ENCODE measurements around the gene NPTX1. TPM values are rescaled to one million over a fixed set of nuclear protein-coding genes. Genes with fewer than 3 reads are reported as not detected.
A peak's percentile ranks its signal among the peaks of the same experiment; 100 is the strongest.

Gene NPTX1
- total and polyA plus RNA-seq, 7 donors, result 0.25 to 1.3 (median 0.67) TPM

- WGBS, 3 donors, result 80 to 86% (median 83%) methylated on average over 11 of the region's 11 CpGs
- DNase-seq (no peak), ATAC-seq (no peak)
- no peak for TF ChIP-seq CTCF (IDR thresholded peaks at IDR 0.05)
- H3K27me3 ChIP-seq (ENCODE audit: insufficient read depth in 3 of 3, low read length in 2 of 3), result peaks cover 0 to 9% (median 4%) of the 10 kb centered on the region in 3 donors
- no peaks in the 10 kb centered on the region for H3K4me1 ChIP-seq
- H3K36me3 ChIP-seq (ENCODE audit: insufficient read depth in 1 of 2, low read depth in 1 of 2), result no peaks in the 10 kb centered on the region
- no peak overlapping the region for H3K27ac ChIP-seq
- intact Hi-C loops (cut with DNase I), result no loop called here
- no peak overlapping the region for H3K4me3 ChIP-seq
- no peaks in the 10 kb centered on the region for H3K9me3 ChIP-seq
Measured at GRCh38 chr17:80498920-80499410, 22.6 kb upstream of the NPTX1 start.

- ATAC-seq, result peak in 2 of 4 donors; percentile 59 to 72
- Histone ChIP-seq H3K27ac (no peak overlapping the region), H3K36me3 (ENCODE audit: insufficient read depth in 1 of 2, low read depth in 1 of 2) (no peaks in the 10 kb centered on the region), H3K27me3 (ENCODE audit: insufficient read depth in 3 of 3, low read length in 2 of 3) (peaks cover 0 to 15% (median 4%) of the 10 kb centered on the region in 3 donors), H3K4me3 (no peak overlapping the region), H3K9me3 (no peaks in the 10 kb centered on the region), H3K4me1 (no peaks in the 10 kb centered on the region)
- no peak for TF ChIP-seq CTCF (IDR thresholded peaks at IDR 0.05)
- intact Hi-C loops (cut with DNase I), result no loop called here
- 33 to 44% (median 37%) methylated on average over 29 to 30 of the region's 30 CpGs for WGBS, 3 donors
- peak; percentile 65 to 75 for DNase-seq
Measured at GRCh38 chr17:80498242-80498919, 22.0 kb upstream of the NPTX1 start.

GRCh38 chr17:80497726-80498241, 21.4 kb upstream of the NPTX1 start:
- no peak for TF ChIP-seq CTCF (IDR thresholded peaks at IDR 0.05)
- Histone ChIP-seq H3K27me3 (ENCODE audit: insufficient read depth in 3 of 3, low read length in 2 of 3) (peaks cover 0 to 20% (median 8%) of the 10 kb centered on the region in 3 donors), H3K27ac (no peak overlapping the region), H3K4me3 (no peak overlapping the region), H3K36me3 (ENCODE audit: insufficient read depth in 1 of 2, low read depth in 1 of 2) (no peaks in the 10 kb centered on the region), H3K4me1 (no peaks in the 10 kb centered on the region), H3K9me3 (no peaks in the 10 kb centered on the region)
- no peak for DNase-seq
- intact Hi-C loops (cut with DNase I), result no loop called here
- WGBS, 3 donors, result 57 to 64% (median 63%) methylated on average over 10 of the region's 10 CpGs
- ATAC-seq, result peak in 1 of 4 donors; percentile 13

- DNase-seq (no peak), ATAC-seq (no peak)
- Histone ChIP-seq H3K36me3 (ENCODE audit: insufficient read depth in 1 of 2, low read depth in 1 of 2) (no peaks in the 10 kb centered on the region), H3K4me3 (no peak overlapping the region), H3K4me1 (no peaks in the 10 kb centered on the region), H3K27me3 (ENCODE audit: insufficient read depth in 3 of 3, low read length in 2 of 3) (peaks cover 0 to 30% (median 18%) of the 10 kb centered on the region in 3 donors), H3K27ac (no peak overlapping the region), H3K9me3 (no peaks in the 10 kb centered on the region)
- intact Hi-C loops (cut with DNase I), result no loop called here
- 74 to 84% (median 83%) methylated on average over 6 to 7 of the region's 7 CpGs for WGBS, 3 donors
- TF ChIP-seq CTCF (IDR thresholded peaks at IDR 0.05), result no peak
Measured at GRCh38 chr17:80494547-80494946, 18.1 kb upstream of the NPTX1 start.

Measured in psoas muscle (tissue), 8 donors.